Calu3 (cell line): ENCODE data around the gene DNHD1. TPM values are rescaled to one million over a fixed set of nuclear protein-coding genes. Genes with fewer than 3 reads are reported as not detected.

Source experiments
- BruUV-seq: library from RNA; stranded (reverse); fragments of 400-500 nt; replicated peaks from 2 replicates; lab custom pipeline; 2021; lab: Mats Ljungman, UMichigan
- CTCF ChIA-PET: fragments of 300-600 bp; sonication (Branson Sonifier 250); formaldehyde crosslinking; loops from one replicate; lab custom pipeline; 2022; ENCODE audit warnings: antibody characterized with exemption; lab: Charles Lee
- DNase-seq: peaks from one replicate; pipeline ENCODE4 v3.0.0; 2022
- H3K27ac Mint-ChIP-seq: one replicate; pipeline ENCODE4 v1.8.0; 2022; ENCODE audit warnings: mixed read lengths; ENCODE audit not compliant: unreplicated experiment
- H3K27me3 Mint-ChIP-seq: one replicate; pipeline ENCODE4 v1.8.0; 2022; ENCODE audit warnings: mixed read lengths; ENCODE audit not compliant: unreplicated experiment
- H3K36me3 Mint-ChIP-seq: one replicate; pipeline ENCODE4 v1.8.0; 2022; ENCODE audit warnings: mild to moderate bottlenecking, moderate library complexity, mixed read lengths; ENCODE audit not compliant: insufficient read depth, unreplicated experiment
- H3K4me1 Mint-ChIP-seq: one replicate; pipeline ENCODE4 v1.8.0; 2022; ENCODE audit warnings: mild to moderate bottlenecking, low read depth, mixed read lengths; ENCODE audit not compliant: unreplicated experiment
- H3K4me3 Mint-ChIP-seq: one replicate; pipeline ENCODE4 v1.8.0; 2022; ENCODE audit warnings: mild to moderate bottlenecking, low read depth, moderate library complexity, mixed read lengths; ENCODE audit not compliant: unreplicated experiment
- H3K9me3 Mint-ChIP-seq: one replicate; pipeline ENCODE4 v1.8.0; 2022; ENCODE audit warnings: low read depth, mixed read lengths; ENCODE audit not compliant: unreplicated experiment
- intact Hi-C: fragments of 100-400 bp; cut with micrococcal nuclease; formaldehyde crosslinking; loops from one replicate; pipeline ENCODE4 v1.10.0; 2022; ENCODE audit not compliant: unreplicated experiment
- total RNA-seq: library from RNA; stranded (reverse); gene quantifications from 2 replicates; pipeline ENCODE4 v1.2.3, GENCODE V29; 2022
- TF ChIP-seq, protein P1 (sequence below): fragments of 200-600 bp; IDR thresholded peaks from one replicate; pipeline ENCODE4 v1.8.0; 2022; ENCODE audit warnings: antibody characterized with exemption; ENCODE audit not compliant: unreplicated experiment

DNHD1 gene
- total RNA-seq, 1 experiment from 2014 or later: 41.2 TPM

- CTCF ChIA-PET: no interaction called here
- Mint-ChIP-seq H3K27ac (no peak overlapping the region), H3K27me3 (no peaks in the 10 kb centered on the region), H3K4me3 (no peak overlapping the region), H3K9me3 (no peaks in the 10 kb centered on the region), H3K36me3 (peaks cover 13% of the 10 kb centered on the region), H3K4me1 (no peaks in the 10 kb centered on the region)
- TF ChIP-seq, protein P1, sequence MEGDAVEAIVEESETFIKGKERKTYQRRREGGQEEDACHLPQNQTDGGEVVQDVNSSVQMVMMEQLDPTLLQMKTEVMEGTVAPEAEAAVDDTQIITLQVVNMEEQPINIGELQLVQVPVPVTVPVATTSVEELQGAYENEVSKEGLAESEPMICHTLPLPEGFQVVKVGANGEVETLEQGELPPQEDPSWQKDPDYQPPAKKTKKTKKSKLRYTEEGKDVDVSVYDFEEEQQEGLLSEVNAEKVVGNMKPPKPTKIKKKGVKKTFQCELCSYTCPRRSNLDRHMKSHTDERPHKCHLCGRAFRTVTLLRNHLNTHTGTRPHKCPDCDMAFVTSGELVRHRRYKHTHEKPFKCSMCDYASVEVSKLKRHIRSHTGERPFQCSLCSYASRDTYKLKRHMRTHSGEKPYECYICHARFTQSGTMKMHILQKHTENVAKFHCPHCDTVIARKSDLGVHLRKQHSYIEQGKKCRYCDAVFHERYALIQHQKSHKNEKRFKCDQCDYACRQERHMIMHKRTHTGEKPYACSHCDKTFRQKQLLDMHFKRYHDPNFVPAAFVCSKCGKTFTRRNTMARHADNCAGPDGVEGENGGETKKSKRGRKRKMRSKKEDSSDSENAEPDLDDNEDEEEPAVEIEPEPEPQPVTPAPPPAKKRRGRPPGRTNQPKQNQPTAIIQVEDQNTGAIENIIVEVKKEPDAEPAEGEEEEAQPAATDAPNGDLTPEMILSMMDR: no peak
- no TSS peak for BruUV-seq
- intact Hi-C loops: no loop called here
- DNase-seq: no peak
Observed at GRCh38 chr11:6546735-6547134, 49.7 kb downstream of the DNHD1 start.

DNA sequence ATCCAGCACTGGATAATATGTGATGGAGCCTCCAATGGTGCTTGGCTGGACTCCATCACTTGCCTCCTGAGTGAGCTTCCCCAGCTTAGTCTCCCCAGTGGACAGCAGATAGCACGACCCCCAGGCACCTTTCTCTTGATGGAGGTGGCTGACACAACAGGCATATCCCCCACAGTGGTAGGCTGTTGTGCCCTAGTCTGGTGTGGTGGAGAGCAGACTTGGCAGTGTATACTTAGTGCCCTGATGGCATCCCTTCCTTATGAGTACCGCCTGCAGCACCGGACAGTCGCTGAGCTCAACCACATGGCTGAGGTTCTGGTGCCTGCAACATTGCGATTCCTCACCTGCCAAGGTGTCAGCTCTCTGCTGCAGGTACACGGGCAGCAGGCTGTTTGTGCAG lies 50.1 kb downstream of the DNHD1 start:
- CTCF ChIA-PET: no interaction called here
- intact Hi-C loops: no loop called here
- no peak overlapping the region for H3K4me3 Mint-ChIP-seq
- no peaks in the 10 kb centered on the region for H3K9me3 Mint-ChIP-seq
- DNase-seq: no peak
- no peak overlapping the region for H3K27ac Mint-ChIP-seq
- no TSS peak for BruUV-seq
- TF ChIP-seq, protein P1: no peak
- peaks cover 13% of the 10 kb centered on the region for H3K36me3 Mint-ChIP-seq
- H3K4me1 Mint-ChIP-seq: no peaks in the 10 kb centered on the region
- H3K27me3 Mint-ChIP-seq: no peaks in the 10 kb centered on the region

- no TSS peak for BruUV-seq
Observed at GRCh38 chr11:6548121-6548520, 51.0 kb downstream of the DNHD1 start.

GRCh38 chr11:6548641-6549040 lies 51.6 kb downstream of the DNHD1 start:
- no peak overlapping the region for H3K4me3 Mint-ChIP-seq
- H3K9me3 Mint-ChIP-seq: no peaks in the 10 kb centered on the region
- CTCF ChIA-PET: no interaction called here
- intact Hi-C loops: no loop called here
- TF ChIP-seq, protein P1: no peak
- no TSS peak for BruUV-seq
- H3K4me1 Mint-ChIP-seq: no peaks in the 10 kb centered on the region
- H3K27ac Mint-ChIP-seq: no peak overlapping the region
- H3K27me3 Mint-ChIP-seq: no peaks in the 10 kb centered on the region
- DNase-seq: no peak
- peaks cover 6% of the 10 kb centered on the region for H3K36me3 Mint-ChIP-seq

More at GRCh38 chr11:6548121-6548520, 51.0 kb downstream of the DNHD1 start:
- intact Hi-C loops: no loop called here
- Mint-ChIP-seq H3K27me3 (no peaks in the 10 kb centered on the region), H3K36me3 (peaks cover 9% of the 10 kb centered on the region), H3K4me3 (no peak overlapping the region), H3K4me1 (no peaks in the 10 kb centered on the region), H3K27ac (no peak overlapping the region), H3K9me3 (no peaks in the 10 kb centered on the region)
- CTCF ChIA-PET: no interaction called here
- TF ChIP-seq, protein P1: no peak
- no peak for DNase-seq
